AG10803 (cell line): Measurements from ENCODE around the gene SLC25A33.
A peak's percentile ranks its signal among the peaks of the same experiment; 100 is the strongest.

Experiments used
- DNase-seq: peaks from one replicate; pipeline ENCODE4 v3.0.0; 2010; ENCODE audit warnings: low read depth
- H3K4me3 ChIP-seq: 2 replicates; pipeline ENCODE4 v1.5.1; 2011; ENCODE audit warnings: mild to moderate bottlenecking, low read length, control low read depth
- TF ChIP-seq, protein P1 (sequence below): conservative IDR thresholded peaks from 2 replicates; pipeline ENCODE4 v1.5.1; 2011; ENCODE audit warnings: mild to moderate bottlenecking, low read length, control low read depth, inconsistent platforms

Gene SLC25A33

DNA sequence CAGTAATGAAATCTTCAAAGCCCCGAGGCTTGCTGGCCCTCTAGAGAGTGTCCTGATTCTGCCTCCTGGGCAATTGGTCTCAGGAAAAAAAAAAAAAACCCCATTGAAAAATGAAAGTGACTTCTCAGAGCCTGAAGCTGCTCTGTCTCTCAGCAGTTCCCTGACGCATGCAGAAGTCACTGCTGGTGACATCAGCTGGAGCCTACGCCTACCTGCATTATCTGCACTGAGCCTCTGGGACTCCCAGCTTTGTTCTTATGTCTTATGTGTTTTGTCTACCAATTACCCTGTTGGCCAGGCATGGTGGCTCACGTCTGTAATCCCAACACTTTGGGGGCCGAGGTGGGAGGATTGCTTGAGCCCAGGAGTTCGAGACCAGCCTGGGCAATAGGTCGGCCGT is 10.1 kb upstream of the SLC25A33 start:
- TF ChIP-seq, protein P1, sequence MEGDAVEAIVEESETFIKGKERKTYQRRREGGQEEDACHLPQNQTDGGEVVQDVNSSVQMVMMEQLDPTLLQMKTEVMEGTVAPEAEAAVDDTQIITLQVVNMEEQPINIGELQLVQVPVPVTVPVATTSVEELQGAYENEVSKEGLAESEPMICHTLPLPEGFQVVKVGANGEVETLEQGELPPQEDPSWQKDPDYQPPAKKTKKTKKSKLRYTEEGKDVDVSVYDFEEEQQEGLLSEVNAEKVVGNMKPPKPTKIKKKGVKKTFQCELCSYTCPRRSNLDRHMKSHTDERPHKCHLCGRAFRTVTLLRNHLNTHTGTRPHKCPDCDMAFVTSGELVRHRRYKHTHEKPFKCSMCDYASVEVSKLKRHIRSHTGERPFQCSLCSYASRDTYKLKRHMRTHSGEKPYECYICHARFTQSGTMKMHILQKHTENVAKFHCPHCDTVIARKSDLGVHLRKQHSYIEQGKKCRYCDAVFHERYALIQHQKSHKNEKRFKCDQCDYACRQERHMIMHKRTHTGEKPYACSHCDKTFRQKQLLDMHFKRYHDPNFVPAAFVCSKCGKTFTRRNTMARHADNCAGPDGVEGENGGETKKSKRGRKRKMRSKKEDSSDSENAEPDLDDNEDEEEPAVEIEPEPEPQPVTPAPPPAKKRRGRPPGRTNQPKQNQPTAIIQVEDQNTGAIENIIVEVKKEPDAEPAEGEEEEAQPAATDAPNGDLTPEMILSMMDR = no peak
- H3K4me3 ChIP-seq = no peak overlapping the region
- DNase-seq = peak; percentile 21

DNA sequence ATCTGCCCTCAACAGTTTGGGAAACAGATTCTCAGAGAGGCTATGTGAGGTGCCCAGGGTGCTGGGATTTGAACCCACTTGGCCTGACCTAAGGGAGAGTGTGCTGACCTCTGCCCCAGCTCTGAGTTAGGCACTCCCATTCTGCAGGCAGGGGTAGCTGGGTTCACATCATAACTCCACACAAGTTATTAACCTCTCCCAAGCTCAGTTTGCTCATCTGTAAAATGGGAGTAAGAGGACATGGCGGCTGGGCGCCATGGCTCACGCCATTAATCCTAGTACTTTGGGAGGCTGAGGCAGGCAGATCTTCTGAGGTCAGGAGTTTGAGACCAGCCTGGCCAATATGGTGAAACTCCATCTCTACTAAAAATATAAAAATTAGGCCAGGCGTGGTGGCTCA is 8.9 kb upstream of the SLC25A33 start:
- TF ChIP-seq, protein P1 = no peak
- no peak for DNase-seq
- H3K4me3 ChIP-seq = no peak overlapping the region

DNA sequence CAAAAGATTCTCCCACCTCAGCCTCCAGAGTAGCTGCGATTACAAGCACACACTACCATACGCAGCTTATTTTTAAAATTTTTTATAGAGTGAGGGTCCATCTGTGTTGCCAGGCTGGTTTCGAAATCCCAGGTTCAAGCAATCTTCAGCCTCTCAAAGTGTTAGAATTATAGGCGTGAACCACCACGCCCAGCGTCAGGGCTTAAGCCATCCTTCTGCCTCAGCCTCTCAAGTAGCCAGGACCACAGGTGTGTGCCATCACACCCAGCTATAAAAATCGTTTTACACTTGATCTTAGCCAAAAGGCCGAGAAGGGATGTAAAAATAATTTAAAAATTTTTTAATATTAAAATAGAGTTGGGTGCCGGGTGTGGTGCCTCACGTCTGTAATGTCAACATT is 4.3 kb upstream of the SLC25A33 start:
- DNase-seq = no peak
- no peak overlapping the region for H3K4me3 ChIP-seq
- TF ChIP-seq, protein P1 = no peak

GRCh38 chr1:9536301-9536700 is 3.0 kb upstream of the SLC25A33 start:
- TF ChIP-seq, protein P1 = no peak
- DNase-seq = no peak
- H3K4me3 ChIP-seq = no peak overlapping the region

DNA sequence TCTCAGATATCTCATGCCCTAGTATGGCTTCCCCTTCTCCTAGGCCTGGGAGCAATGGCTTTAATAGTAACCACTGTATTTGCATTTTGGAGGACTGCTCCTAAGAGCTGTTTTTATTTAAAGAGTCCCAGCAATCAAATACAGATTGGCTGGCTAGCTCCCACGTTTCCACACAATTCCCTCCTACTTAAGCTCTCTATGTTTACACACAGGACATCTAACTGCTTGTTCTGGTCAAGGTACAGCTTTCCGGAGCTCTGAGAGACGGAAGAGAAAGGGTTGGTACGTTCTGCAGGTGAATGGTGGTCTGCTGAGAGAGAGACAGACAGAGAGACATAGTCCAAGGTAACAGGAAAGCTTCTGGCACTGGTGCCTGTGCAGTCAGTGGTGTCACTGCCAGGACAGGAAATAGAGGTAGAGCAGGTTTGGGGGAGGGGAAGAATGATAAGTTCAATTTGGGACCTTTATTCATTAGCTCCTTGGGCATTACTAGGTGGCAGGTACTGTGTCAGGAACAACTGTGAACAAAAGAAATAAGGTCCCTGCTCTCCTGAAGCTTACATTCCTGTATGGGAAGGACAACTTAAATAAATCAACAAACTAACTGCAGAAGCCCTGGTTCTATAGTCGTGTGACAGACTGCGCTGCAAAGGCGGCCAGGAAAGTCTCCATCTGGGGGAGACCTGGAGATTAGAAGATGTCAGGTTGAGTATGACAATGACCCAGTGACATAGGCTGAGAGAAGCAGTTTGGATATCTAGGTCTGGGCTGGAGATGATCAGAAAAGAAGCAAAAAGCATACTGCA is 1.2 kb upstream of the SLC25A33 start:
- no peak for DNase-seq
- H3K4me3 ChIP-seq = no peak overlapping the region
- TF ChIP-seq, protein P1 = no peak

DNA sequence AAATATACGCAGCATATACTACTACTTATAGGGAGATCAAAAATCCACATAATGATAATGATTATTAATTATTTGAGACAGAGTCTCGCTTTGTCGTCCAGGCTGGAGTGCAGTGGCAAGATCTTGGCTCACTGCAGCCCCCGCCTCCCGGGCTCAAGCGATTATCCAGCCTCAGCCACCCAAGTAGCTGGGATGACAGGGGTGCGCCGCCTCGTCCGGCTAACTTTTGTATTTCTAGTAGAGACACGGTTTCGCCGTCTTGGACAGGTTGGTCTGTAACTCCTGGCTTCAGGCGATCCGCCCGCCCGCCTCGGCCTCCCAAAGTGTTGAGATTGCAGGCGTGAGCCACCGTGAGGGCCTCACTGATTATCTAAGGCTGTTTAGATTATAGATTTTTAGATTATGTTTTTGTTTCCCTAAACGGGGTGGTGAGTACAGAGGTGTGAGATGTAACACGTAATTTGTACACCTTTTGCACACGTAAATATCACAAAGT is 548 bp upstream of the SLC25A33 start:
- no peak for DNase-seq
- TF ChIP-seq, protein P1 = no peak
- H3K4me3 ChIP-seq = peak overlapping the region; percentile 22
